Measurements from ENCODE around the gene TMEM108. TPM values are rescaled to one million over a fixed set of nuclear protein-coding genes. Genes with fewer than 3 reads are reported as not detected.
A peak's percentile ranks its signal among the peaks of the same experiment; 100 is the strongest.

TMEM108 gene
- total RNA-seq, 1 experiment from 2014 or later: not detected

DNA sequence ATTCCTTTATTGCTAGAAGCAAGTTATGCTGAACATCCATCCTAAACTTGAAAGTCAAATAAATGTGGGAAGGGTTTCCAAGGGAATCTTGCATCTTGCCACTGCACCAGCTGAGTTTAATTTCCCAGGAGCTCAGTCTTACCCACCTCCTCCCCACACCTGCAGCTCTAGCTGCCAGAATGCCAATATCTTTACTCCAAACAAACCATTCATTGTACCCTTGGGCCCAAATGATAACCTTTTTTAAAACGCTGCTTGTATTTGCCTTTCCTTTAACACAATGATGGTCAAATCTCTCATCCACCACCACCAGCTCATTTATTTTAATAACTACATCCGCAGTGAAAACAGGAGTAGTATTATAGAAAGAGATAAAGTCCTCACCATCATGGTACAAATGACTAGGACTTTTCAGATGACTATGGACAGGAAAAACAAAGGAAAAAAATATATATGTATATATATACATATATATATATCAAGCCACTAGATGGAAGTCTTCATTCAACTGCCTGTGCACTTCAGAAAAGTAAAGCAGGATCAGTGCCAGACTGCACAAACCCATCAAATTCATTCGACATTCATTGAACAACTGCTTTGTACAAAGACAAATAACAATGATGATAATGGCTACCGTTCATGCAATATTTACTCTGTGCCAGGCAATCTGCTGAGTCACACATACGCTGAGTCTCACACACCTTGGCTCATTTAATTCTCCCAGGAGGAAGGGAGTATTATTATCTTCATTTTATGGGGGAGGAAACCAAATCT, 405.6 kb downstream of the TMEM108 start:
- no TSS peak for BruUV-seq (replicated peaks)
- POLR2A ChIA-PET: no interaction called here
- no peak overlapping the region for H3K27ac ChIP-seq (ENCODE audit: low read depth, low read length)

DNA sequence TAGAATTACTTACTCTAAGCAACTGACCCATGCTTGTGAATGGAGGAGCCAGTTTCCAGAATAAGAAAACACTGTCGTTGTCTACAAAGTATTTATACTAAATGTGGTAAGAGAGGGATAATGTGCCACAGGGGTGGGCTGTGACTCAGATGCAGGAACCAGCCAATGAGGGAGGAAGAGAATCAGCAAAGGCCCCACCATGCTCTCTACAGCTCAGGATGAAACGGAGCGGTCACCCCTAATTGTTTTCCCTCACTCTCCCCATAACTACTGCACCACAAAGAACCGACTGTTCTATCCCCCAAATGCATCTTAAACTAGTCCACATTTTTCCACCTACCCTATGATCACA, 406.2 kb downstream of the TMEM108 start:
- Histone ChIP-seq H3K27me3 (ENCODE audit: insufficient read depth, low read length) (no peaks in the 10 kb centered on the region), H3K79me2 (ENCODE audit: insufficient read depth, low read length) (no peaks in the 10 kb centered on the region), H4K20me1 (ENCODE audit: insufficient read depth) (no peaks in the 10 kb centered on the region), H3K9me2 (ENCODE audit: insufficient read depth) (no peaks in the 10 kb centered on the region), H3K36me3 (ENCODE audit: control insufficient read depth in 1 of 2, insufficient read depth in 2 of 2, low read length in 2 of 2) (no peaks in the 10 kb centered on the region), H3K9me3 (ENCODE audit: control insufficient read depth in 1 of 2, insufficient read depth in 1 of 2, low read depth in 1 of 2, low read length in 2 of 2) (no peaks in the 10 kb centered on the region), H3K4me2 (ENCODE audit: low read length) (no peak overlapping the region), H2AFZ (ENCODE audit: low read depth, low read length, poor library complexity, severe bottlenecking) (peak overlapping the region; percentile 93), H3K4me3 (replicated peaks in 1 of 2; ENCODE audit: low read depth in 1 of 2, low read length in 2 of 2) (no peak overlapping the region), H3K9ac (ENCODE audit: low read length) (no peak overlapping the region), H3K4me1 (ENCODE audit: control insufficient read depth in 1 of 2, insufficient read depth in 2 of 2, low read length in 2 of 2) (peaks cover 0 to 7% of the 10 kb centered on the region in 2 experiments; a peak in 2 of 4 replicates), H3K27ac (ENCODE audit: low read depth, low read length) (no peak overlapping the region)
- CTCF ChIA-PET: no interaction called here
- ATAC-seq (no peak), DNase-seq (ENCODE audit: low read depth, low spot score) (no peak)
- BruUV-seq (replicated peaks): no TSS peak
- intact Hi-C loops (cut with micrococcal nuclease): loop anchor here (10.0 kb wide), 1 partner anchor 360 kb away; the partner anchor contains the start of gene SRPRB
- POLR2A ChIA-PET: no interaction called here
- RAD21 ChIA-PET (ENCODE audit: low non-redundant PET in 1 of 2, low total read pairs in 2 of 2, uncharacterized antibody in 2 of 2, unreplicated experiment in 2 of 2): no interaction called here
- TF ChIP-seq SP1 (IDR thresholded peaks at IDR 0.05; ENCODE audit: low read depth) (no peak), ZFX (IDR thresholded peaks at IDR 0.05) (no peak), ZNF274 (IDR thresholded peaks at IDR 0.05; ENCODE audit: low read depth, low read length) (no peak), YY1 (IDR thresholded peaks at IDR 0.05; ENCODE audit: extremely low read depth, insufficient replicate concordance, low read depth, low read length) (no peak), FOSL1 (IDR thresholded peaks at IDR 0.05; ENCODE audit: low read depth) (no peak), RAD21 (IDR thresholded peaks at IDR 0.05; ENCODE audit: low read depth) (no peak), EZH2phosphoT487 (IDR thresholded peaks at IDR 0.05; ENCODE audit: borderline replicate concordance) (no peak), SIN3A (IDR thresholded peaks at IDR 0.05; ENCODE audit: low read depth) (no peak), EGR1 (IDR thresholded peaks at IDR 0.05; ENCODE audit: low read depth) (no peak), POLR2AphosphoS5 (IDR thresholded peaks at IDR 0.05; ENCODE audit: low read depth, low read length) (no peak), JUND (IDR thresholded peaks at IDR 0.05) (no peak), CBX3 (IDR thresholded peaks at IDR 0.05; ENCODE audit: low read depth) (no peak), CTCF (IDR thresholded peaks at IDR 0.05 in 2 of 3, conservative IDR thresholded peaks at IDR 0.05 in 1 of 3; ENCODE audit: borderline replicate concordance in 1 of 3, insufficient read depth in 1 of 3, low read depth in 2 of 3, low read length in 2 of 3) (no peak)
- TF ChIP-seq, protein P1, sequence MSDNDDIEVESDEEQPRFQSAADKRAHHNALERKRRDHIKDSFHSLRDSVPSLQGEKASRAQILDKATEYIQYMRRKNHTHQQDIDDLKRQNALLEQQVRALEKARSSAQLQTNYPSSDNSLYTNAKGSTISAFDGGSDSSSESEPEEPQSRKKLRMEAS (IDR thresholded peaks at IDR 0.05): no peak
- TF ChIP-seq, protein P2, sequence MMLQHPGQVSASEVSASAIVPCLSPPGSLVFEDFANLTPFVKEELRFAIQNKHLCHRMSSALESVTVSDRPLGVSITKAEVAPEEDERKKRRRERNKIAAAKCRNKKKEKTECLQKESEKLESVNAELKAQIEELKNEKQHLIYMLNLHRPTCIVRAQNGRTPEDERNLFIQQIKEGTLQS (IDR thresholded peaks at IDR 0.05): no peak

More for the DNA sequence above, 405.6 kb downstream of the TMEM108 start:
- H3K79me2 ChIP-seq (ENCODE audit: insufficient read depth, low read length): no peaks in the 10 kb centered on the region
- DNase-seq (ENCODE audit: low read depth, low spot score) (no peak), ATAC-seq (no peak)
- ChIA-PET CTCF (no interaction called here), RAD21 (ENCODE audit: low non-redundant PET in 1 of 2, low total read pairs in 2 of 2, uncharacterized antibody in 2 of 2, unreplicated experiment in 2 of 2) (no interaction called here)
- no peaks in the 10 kb centered on the region for H3K36me3 ChIP-seq (ENCODE audit: control insufficient read depth in 1 of 2, insufficient read depth in 2 of 2, low read length in 2 of 2)
- no peaks in the 10 kb centered on the region for H3K9me2 ChIP-seq (ENCODE audit: insufficient read depth)
- peak overlapping the region; percentile 93 for H2AFZ ChIP-seq (ENCODE audit: low read depth, low read length, poor library complexity, severe bottlenecking)
- no peak overlapping the region for H3K9ac ChIP-seq (ENCODE audit: low read length)
- intact Hi-C loops (cut with micrococcal nuclease): loop anchor here (10.0 kb wide), 1 partner anchor 361 kb away; the partner anchor contains the start of gene SRPRB
- no peak for TF ChIP-seq ZFX (IDR thresholded peaks at IDR 0.05)
- TF ChIP-seq, protein P2 (IDR thresholded peaks at IDR 0.05): no peak
- 0 out of 2 replicates have a peak, but pooled peaks have one; percentile 21 for TF ChIP-seq FOSL1 (IDR thresholded peaks at IDR 0.05; ENCODE audit: low read depth)
- peak; percentile 34; the same call in 1 of the 2 replicates for TF ChIP-seq CEBPB (IDR thresholded peaks at IDR 0.05; ENCODE audit: low read depth)
- no peak overlapping the region for H3K4me2 ChIP-seq (ENCODE audit: low read length)
- no peak overlapping the region for H3K4me3 ChIP-seq (replicated peaks in 1 of 2; ENCODE audit: low read depth in 1 of 2, low read length in 2 of 2)
- H3K4me1 ChIP-seq (ENCODE audit: control insufficient read depth in 1 of 2, insufficient read depth in 2 of 2, low read length in 2 of 2): peaks cover 0 to 7% of the 10 kb centered on the region in 2 experiments; a peak in 2 of 4 replicates
- no peaks in the 10 kb centered on the region for H3K9me3 ChIP-seq (ENCODE audit: control insufficient read depth in 1 of 2, insufficient read depth in 1 of 2, low read depth in 1 of 2, low read length in 2 of 2)
- no peaks in the 10 kb centered on the region for H4K20me1 ChIP-seq (ENCODE audit: insufficient read depth)
- H3K27me3 ChIP-seq (ENCODE audit: insufficient read depth, low read length): no peaks in the 10 kb centered on the region
